Psoas muscle (tissue), 8 donors: ENCODE measurements around the gene ZNF618. TPM values are rescaled to one million over a fixed set of nuclear protein-coding genes. Genes with fewer than 3 reads are reported as not detected.

ENCODE experiments used
- ATAC-seq, 4 donors: fragments of 200-7000 bp; cut with Tn5 transposase; one replicate each; pipeline ENCODE4 v1.9.1; 2020; ENCODE audit warnings: moderate library complexity in 3 of 4, mild to moderate bottlenecking in 2 of 4
- DNase-seq, 2 donors: peaks; one replicate each; pipeline ENCODE4 v3.0.0-alpha.2; 2020
- H3K27ac ChIP-seq: fragments of 200-600 bp; one replicate; pipeline ENCODE4 v1.8.0; 2022
- H3K27me3 ChIP-seq, 3 donors: fragments of 200-600 bp in 1 of 3; one replicate each; pipeline versions ENCODE4 v1.6.1 to v1.8.0; 2013 to 2022; ENCODE audit warnings: low read length in 2 of 3, mild to moderate bottlenecking in 2 of 3, moderate library complexity in 1 of 3; ENCODE audit not compliant: insufficient read depth in 3 of 3
- H3K36me3 ChIP-seq, 2 donors: fragments of 200-600 bp in 1 of 2; one replicate each; pipeline versions ENCODE4 v1.6.1 to v1.8.0; 2013 to 2022; ENCODE audit warnings: low read depth in 1 of 2, mild to moderate bottlenecking in 1 of 2, moderate library complexity in 1 of 2; ENCODE audit not compliant: insufficient read depth in 1 of 2
- H3K4me1 ChIP-seq: fragments of 200-600 bp; one replicate; pipeline ENCODE4 v1.8.0; 2022
- H3K4me3 ChIP-seq: fragments of 200-600 bp; one replicate; pipeline ENCODE4 v1.8.0; 2022; ENCODE audit warnings: mild to moderate bottlenecking
- H3K9me3 ChIP-seq: fragments of 200-600 bp; one replicate; pipeline ENCODE4 v1.8.0; 2022
- CTCF ChIP-seq: fragments of 200-600 bp; IDR thresholded peaks from one replicate; pipeline ENCODE4 v1.8.0; 2022; ENCODE audit warnings: antibody characterized with exemption
- WGBS, 3 donors: extraction: QIAGEN DNeasy Blood & Tissue Kit; methylation state at CpG; one replicate each; pipeline versions ENCODE4 v1.1.6 to v1.1.7; 2013; 5-methylcytosine and 5-hydroxymethylcytosine counted together
- intact Hi-C, 2 donors: fragments of 100-400 bp; cut with DNase I; formaldehyde crosslinking; loops; one replicate each; pipeline versions ENCODE4 v1.11.0 to v1.14.2; 2022
- polyA plus RNA-seq, 3 donors: library from polyadenylated mRNA; stranded (reverse); fragments of 200-250 nt; gene quantifications; one replicate each; pipeline ENCODE4 v1.2.3, GENCODE V29; 2013
- total RNA-seq, 4 donors: library from RNA; stranded (reverse); fragmentation: NEBNext Ultra II Directional in 2 of 4; extraction: Animal tissue kit (Norgen Biotek cat#: 25700) in 2 of 4; gene quantifications; one replicate each; pipeline versions ENCODE4 v1.2.1 to v1.2.4, GENCODE V29; 2021 to 2023
- donor health status: healthy with polysubstance abuse.
- donor health status: DM: no; HTN: no; CAD: no; lungs with moderate emphysema.
- donor health status: Bipolar disorder and iron deficiency.
- donor health status: healthy.
- donor health status: DM: yes; HTN: yes; CAD: no.
- donor health status: DM: no; HTN: no; CAD: no.
- donor health status: DM: no; HTN: no; CAD: no.
- donor health status: DM: yes; HTN: yes; CAD: no.

ZNF618 gene
- total and polyA plus RNA-seq, 7 donors = 0.31 to 2.7 (median 1.2) TPM

GRCh38 chr9:113920872-113921271, 44.8 kb downstream of the ZNF618 start:
- Histone ChIP-seq H3K36me3 (no peaks in the 10 kb centered on the region), H3K4me3 (no peak overlapping the region), H3K27ac (no peak overlapping the region), H3K9me3 (peaks cover 15% of the 10 kb centered on the region), H3K4me1 (peaks cover 17% of the 10 kb centered on the region), H3K27me3 (no peaks in the 10 kb centered on the region)
- no peak for TF ChIP-seq CTCF
- DNase-seq (no peak), ATAC-seq (no peak)
- 96 to 97% (median 97%) methylated on average over 3 of the region's 3 CpGs for WGBS, 3 donors
- intact Hi-C loops = no loop called here

- TF ChIP-seq CTCF = no peak
- WGBS, 3 donors = 91 to 97% (median 95%) methylated on average over 3 of the region's 3 CpGs
- peaks cover 17% of the 10 kb centered on the region for H3K4me1 ChIP-seq
- no peak overlapping the region for H3K4me3 ChIP-seq
- H3K27ac ChIP-seq = no peak overlapping the region
- intact Hi-C loops = no loop called here
- H3K9me3 ChIP-seq = peaks cover 15% of the 10 kb centered on the region
- ATAC-seq (no peak), DNase-seq (no peak)
- H3K36me3 ChIP-seq = no peaks in the 10 kb centered on the region
- no peaks in the 10 kb centered on the region for H3K27me3 ChIP-seq
Measured at GRCh38 chr9:113921396-113921925, 45.4 kb downstream of the ZNF618 start.

- Histone ChIP-seq H3K4me3 (no peak overlapping the region), H3K27ac (no peak overlapping the region), H3K4me1 (peaks cover 17% of the 10 kb centered on the region), H3K27me3 (no peaks in the 10 kb centered on the region), H3K36me3 (no peaks in the 10 kb centered on the region), H3K9me3 (peaks cover 15% of the 10 kb centered on the region)
- no peak for TF ChIP-seq CTCF
- no peak for ATAC-seq
- WGBS, 3 donors = 89 to 95% (median 93%) methylated on average over 4 of the region's 4 CpGs
- intact Hi-C loops = loop anchor here in 1 of 2 donors (2.0 kb wide), 1 partner anchor 39 kb away; no protein-coding TSS in a partner anchor
- no peak for DNase-seq
Measured at GRCh38 chr9:113922160-113922559, 46.1 kb downstream of the ZNF618 start.

- no peak for DNase-seq
- no peak overlapping the region for H3K4me3 ChIP-seq
- no peak for ATAC-seq
- TF ChIP-seq CTCF = no peak
- no peaks in the 10 kb centered on the region for H3K27me3 ChIP-seq
- no peak overlapping the region for H3K27ac ChIP-seq
- H3K9me3 ChIP-seq = peaks cover 24% of the 10 kb centered on the region
- WGBS, 3 donors = 48 to 99% (median 97%) methylated on average over 1 of the region's 1 CpG
- peaks cover 12% of the 10 kb centered on the region for H3K4me1 ChIP-seq
- intact Hi-C loops = no loop called here
- H3K36me3 ChIP-seq = no peaks in the 10 kb centered on the region
Measured at GRCh38 chr9:113926211-113926610, 50.1 kb downstream of the ZNF618 start.

- Histone ChIP-seq H3K9me3 (peaks cover 24% of the 10 kb centered on the region), H3K4me3 (no peak overlapping the region), H3K36me3 (no peaks in the 10 kb centered on the region), H3K27me3 (no peaks in the 10 kb centered on the region), H3K27ac (no peak overlapping the region), H3K4me1 (peaks cover 12% of the 10 kb centered on the region)
- no peak for TF ChIP-seq CTCF
- DNase-seq (no peak), ATAC-seq (no peak)
- intact Hi-C loops = no loop called here
- WGBS, 3 donors = 71 to 94% (median 73%) methylated on average over 2 of the region's 2 CpGs
Measured at GRCh38 chr9:113927277-113927676, 51.2 kb downstream of the ZNF618 start.
